Measurements from ENCODE around the gene RPA1. TPM values are rescaled to one million over a fixed set of nuclear protein-coding genes. Genes with fewer than 3 reads are reported as not detected.

The RPA1 gene
- total RNA-seq, 2 donors from 2014 or later = 121 to 139 TPM

DNA sequence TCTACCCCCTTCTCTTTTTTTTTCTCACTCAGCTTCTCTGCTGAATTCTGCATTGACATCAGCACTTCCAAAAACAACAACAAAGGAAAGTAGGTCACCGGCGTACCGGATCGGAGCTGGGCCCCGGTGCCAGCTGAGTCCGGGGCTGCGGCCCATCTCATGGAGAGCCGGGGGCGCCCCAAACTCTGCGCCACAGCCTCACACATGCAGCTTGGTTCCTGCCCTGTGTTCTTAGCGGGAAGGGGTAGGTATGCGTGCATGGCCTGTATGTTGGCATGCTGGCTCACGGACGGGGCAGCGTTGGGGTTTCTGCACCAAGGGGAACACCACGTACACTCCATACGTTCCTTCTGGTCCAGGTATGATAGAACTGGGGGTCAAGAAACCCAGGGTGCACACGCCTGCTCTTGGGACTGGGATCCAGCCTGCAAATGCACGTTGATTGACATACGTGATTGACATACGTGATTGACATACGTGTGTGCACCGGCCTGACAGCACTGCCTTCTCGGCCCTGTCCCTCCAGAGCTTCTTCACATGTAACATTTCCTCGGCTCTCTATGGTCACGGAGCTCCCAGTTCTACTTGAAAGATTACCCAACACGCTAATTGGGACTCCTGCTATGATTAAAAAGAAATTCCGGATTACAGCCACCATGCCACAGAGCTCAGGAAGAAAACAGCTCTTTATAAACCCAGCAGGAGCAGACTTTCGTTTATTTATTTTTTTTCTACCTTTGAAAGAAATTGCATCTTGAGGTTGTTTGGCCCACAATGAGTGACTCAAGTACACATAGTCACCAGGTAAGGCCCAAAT is 88.7 kb downstream of the RPA1 start:
- H3K36me3 Mint-ChIP-seq (ENCODE audit: low read depth) = no peaks in the 10 kb centered on the region

DNA sequence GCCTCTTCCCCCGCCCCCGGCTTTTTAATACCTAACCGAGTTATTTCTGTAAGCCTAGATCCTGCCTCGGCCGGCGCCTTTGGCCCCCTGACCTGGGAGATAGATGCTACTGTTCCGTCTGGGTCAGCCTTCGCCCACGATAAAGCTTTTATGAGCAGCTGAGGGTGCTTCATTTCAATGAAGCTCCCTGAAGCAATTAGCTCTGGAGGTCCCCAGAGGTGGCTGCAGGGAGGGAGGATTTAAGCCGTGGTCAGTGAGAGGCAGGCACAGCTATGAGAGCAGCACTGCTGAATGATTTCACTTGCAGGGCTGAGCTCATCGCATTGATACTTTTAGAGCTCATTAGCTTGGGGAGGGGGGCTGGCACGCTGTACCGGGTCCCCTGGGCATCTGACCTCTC is 89.4 kb downstream of the RPA1 start:
- ATAC-seq (replicated peaks) = no peak
- H3K4me3 Mint-ChIP-seq = no peak overlapping the region
- H3K4me1 Mint-ChIP-seq = no peaks in the 10 kb centered on the region
- H3K27ac Mint-ChIP-seq = no peak overlapping the region
- H3K9me3 Mint-ChIP-seq = no peaks in the 10 kb centered on the region
- H3K36me3 Mint-ChIP-seq (ENCODE audit: low read depth) = no peaks in the 10 kb centered on the region
- H3K27me3 Mint-ChIP-seq = no peaks in the 10 kb centered on the region

More for the DNA sequence above, 88.7 kb downstream of the RPA1 start:
- Mint-ChIP-seq H3K9me3 (no peaks in the 10 kb centered on the region), H3K27ac (no peak overlapping the region), H3K27me3 (no peaks in the 10 kb centered on the region), H3K4me1 (no peaks in the 10 kb centered on the region), H3K4me3 (no peak overlapping the region)
- no peak for ATAC-seq (replicated peaks)

DNA sequence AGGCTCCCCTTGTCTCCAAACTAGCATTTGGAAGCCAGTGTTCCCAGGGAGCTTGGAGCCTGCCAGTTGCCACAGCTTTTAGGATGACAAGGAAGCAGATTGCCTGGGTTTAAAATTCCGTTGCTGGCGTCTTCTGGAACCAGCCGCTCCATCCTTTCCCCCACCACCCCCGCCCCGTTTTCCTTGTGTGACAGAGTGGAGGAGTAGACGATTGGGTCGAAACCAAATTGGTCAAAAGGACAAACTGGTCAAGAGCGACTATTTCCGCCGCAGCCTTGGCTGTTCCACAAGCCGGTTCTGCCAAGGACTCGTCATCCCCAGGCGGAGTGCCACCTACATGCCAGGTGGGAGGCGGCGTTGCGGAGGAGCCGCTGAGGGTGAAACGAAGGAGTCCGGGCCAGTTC is 91.1 kb downstream of the RPA1 start:
- Mint-ChIP-seq H3K4me3 (no peak overlapping the region), H3K27ac (no peak overlapping the region), H3K27me3 (no peaks in the 10 kb centered on the region), H3K36me3 (ENCODE audit: low read depth) (no peaks in the 10 kb centered on the region), H3K9me3 (no peaks in the 10 kb centered on the region), H3K4me1 (no peaks in the 10 kb centered on the region)
- ATAC-seq (replicated peaks) = no peak

DNA sequence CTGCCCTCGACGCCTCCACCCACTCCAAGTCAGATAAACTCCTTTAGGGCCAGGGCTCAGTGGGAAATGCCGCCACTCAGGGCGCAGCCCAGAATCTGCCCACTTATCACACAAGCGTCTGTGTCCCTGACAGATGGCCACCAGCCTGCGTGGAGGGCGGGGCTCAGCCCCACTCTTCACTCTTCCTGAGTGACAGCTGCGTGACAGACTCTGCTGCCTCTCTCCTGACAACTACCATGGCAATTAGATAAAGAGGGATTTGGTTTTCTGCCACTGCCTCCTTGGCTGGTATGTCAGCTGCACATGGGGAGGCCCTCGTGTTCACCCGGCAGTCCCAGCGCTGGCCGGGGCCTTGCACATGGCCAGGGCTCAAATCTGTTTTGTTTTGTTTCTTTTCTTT is 99.2 kb downstream of the RPA1 start:
- H3K9me3 Mint-ChIP-seq = no peaks in the 10 kb centered on the region
- H3K4me1 Mint-ChIP-seq = no peaks in the 10 kb centered on the region

DNA sequence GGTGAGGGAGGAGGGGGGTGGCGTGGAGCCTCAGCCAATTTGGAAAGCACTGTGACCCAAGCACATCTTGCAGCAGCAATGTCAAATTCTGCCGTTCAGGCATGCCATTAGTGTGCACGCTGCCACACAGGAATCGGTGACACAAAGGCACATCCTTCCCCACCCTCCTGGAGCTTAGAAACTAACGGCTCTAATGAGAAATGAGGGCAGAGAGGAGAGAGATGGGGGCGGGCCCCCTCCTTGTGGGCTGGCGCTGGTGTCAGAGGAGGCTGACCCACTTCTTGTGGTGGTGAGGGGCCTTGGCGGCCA is 100.5 kb downstream of the RPA1 start:
- ATAC-seq (replicated peaks) = no peak

More for the DNA sequence above, 99.2 kb downstream of the RPA1 start:
- Mint-ChIP-seq H3K4me3 (no peak overlapping the region), H3K27ac (no peak overlapping the region), H3K36me3 (ENCODE audit: low read depth) (no peaks in the 10 kb centered on the region), H3K27me3 (no peaks in the 10 kb centered on the region)
- ATAC-seq (replicated peaks) = no peak

DNA sequence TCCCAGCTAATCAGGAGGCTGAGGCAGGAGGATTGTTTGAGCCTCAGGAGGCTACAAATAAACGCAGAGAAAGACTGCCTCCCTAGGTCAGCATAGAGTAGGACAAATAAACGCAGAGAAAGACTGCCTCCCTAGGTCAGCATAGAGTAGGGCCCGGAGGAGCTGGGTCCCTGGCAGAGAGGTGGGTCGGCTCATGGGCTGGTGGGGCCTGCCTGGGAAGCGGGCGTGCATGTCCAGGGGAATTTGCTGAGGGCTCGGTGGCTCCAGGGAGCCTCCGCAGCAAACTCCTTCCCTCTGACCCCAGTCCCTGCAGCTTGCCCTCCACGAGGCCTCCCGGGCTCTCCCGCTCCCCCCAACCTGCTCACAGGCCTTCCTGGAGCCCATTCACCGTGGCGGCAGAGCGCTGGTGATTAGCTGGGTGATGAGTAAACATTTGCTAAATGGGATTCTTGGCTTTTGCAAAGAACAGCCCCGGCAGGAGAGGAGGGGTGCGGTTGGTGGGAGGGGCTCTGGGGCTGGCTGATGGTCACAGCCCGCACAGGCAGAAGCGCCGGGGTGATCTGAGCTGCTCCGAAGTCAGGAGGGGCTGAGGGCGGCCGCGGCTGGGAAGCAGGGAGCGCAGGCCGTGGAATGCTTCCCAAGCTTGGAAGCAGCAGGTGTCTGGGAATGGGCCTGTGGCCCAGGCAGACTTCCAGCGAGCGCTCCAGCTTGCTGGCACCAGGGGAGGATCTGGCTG is 102.2 kb downstream of the RPA1 start:
- no peaks in the 10 kb centered on the region for H3K4me1 Mint-ChIP-seq
- H3K4me3 Mint-ChIP-seq = no peak overlapping the region
- no peak for ATAC-seq (replicated peaks)
- no peaks in the 10 kb centered on the region for H3K9me3 Mint-ChIP-seq
- H3K27ac Mint-ChIP-seq = no peak overlapping the region
- no peaks in the 10 kb centered on the region for H3K27me3 Mint-ChIP-seq
- no peaks in the 10 kb centered on the region for H3K36me3 Mint-ChIP-seq (ENCODE audit: low read depth)

More for the DNA sequence above, 100.5 kb downstream of the RPA1 start:
- H3K9me3 Mint-ChIP-seq = no peaks in the 10 kb centered on the region
- H3K27me3 Mint-ChIP-seq = no peaks in the 10 kb centered on the region
- H3K4me3 Mint-ChIP-seq = no peak overlapping the region
- H3K36me3 Mint-ChIP-seq (ENCODE audit: low read depth) = no peaks in the 10 kb centered on the region
- no peaks in the 10 kb centered on the region for H3K4me1 Mint-ChIP-seq
- no peak overlapping the region for H3K27ac Mint-ChIP-seq

DNA sequence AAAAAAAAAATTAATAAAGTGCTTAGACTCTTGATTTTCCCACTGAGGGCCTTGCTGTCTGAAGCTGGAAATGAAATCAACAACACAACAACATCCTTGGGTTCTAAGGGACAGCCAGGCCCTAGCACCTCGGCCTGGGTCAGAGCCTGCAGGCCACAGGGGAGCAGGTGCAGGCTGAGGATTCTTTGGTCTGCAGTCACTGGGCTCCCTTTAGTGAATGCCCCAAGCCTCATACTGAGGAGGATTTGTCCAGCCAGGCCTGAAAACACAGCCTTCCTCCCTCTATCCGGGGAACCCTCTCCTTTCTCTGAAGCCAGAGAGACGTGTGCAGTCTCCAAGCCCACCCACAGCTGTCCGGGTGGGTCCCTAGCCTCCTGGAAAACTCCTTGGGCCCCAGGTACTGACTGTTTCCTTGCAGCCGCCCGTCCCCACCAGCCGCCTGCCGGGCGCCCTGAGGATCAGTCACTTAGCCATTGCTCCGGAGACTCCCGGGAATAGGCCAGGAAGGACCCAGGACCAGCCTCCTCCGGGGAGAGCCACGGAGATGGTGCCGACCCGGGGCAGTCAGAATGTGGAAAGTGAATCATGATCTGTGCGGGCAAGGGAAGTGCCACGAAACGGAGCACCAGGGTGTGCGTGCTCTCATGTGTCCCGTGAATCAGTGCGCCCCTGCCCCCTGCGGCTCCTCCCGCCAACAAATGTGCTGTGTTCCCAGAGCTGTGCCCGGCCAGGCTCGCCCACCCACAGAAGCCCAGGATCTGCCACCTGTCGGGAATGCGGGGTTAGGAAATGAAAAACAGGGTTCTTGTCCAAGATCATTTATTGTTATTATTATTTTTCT is 104.3 kb downstream of the RPA1 start:
- Mint-ChIP-seq H3K9me3 (no peaks in the 10 kb centered on the region), H3K4me1 (no peaks in the 10 kb centered on the region), H3K27ac (no peak overlapping the region), H3K4me3 (no peak overlapping the region), H3K27me3 (no peaks in the 10 kb centered on the region), H3K36me3 (ENCODE audit: low read depth) (no peaks in the 10 kb centered on the region)
- no peak for ATAC-seq (replicated peaks)

DNA sequence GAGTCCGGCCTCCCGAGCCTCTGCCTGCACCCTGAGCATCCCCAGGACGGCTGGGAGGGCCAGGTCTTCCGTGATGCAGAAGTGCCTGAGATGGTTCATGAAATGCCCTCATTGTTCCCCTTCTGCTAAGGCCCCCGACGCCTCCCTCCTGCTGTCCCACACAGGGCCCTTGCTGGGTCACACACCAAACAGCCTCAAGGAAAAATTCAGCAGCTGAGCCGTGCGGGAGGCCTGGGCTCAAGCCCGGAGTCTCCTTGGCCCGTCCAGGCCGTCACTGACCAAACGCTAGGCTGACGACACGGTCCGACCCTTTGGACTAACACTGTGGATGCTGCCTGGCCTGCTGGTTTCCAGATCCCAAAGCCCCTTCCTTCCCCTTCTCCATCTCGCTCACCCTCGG is 105.1 kb downstream of the RPA1 start:
- Mint-ChIP-seq H3K9me3 (no peaks in the 10 kb centered on the region), H3K4me3 (no peak overlapping the region), H3K27me3 (no peaks in the 10 kb centered on the region), H3K36me3 (ENCODE audit: low read depth) (no peaks in the 10 kb centered on the region), H3K4me1 (no peaks in the 10 kb centered on the region), H3K27ac (peak overlapping the region; percentile 17)
- no peak for ATAC-seq (replicated peaks)

DNA sequence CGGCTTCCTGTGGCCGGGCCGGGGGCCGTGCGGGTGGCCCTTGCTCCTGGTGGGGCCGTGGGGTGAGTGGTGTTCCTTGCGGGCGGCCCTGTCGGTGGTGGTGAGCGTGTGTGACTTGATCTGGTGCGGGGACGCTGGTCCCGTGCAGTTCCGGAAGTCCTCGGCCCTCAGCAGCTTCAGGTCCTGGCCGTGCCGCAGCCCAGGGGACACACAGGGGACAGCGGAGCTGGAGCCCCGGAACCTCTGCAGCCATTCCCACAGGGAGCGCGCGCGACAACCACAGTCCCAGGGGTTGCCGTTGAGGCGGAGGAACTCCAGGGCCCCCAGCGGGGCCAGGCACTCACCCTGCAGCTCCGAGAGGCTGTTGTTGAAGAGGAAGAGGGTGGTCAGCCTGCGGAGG is 107.0 kb downstream of the RPA1 start:
- H3K27ac Mint-ChIP-seq = no peak overlapping the region
- H3K4me3 Mint-ChIP-seq = no peak overlapping the region
- H3K9me3 Mint-ChIP-seq = no peaks in the 10 kb centered on the region
- H3K27me3 Mint-ChIP-seq = no peaks in the 10 kb centered on the region
- no peaks in the 10 kb centered on the region for H3K36me3 Mint-ChIP-seq (ENCODE audit: low read depth)
- no peaks in the 10 kb centered on the region for H3K4me1 Mint-ChIP-seq
- no peak for ATAC-seq (replicated peaks)

DNA sequence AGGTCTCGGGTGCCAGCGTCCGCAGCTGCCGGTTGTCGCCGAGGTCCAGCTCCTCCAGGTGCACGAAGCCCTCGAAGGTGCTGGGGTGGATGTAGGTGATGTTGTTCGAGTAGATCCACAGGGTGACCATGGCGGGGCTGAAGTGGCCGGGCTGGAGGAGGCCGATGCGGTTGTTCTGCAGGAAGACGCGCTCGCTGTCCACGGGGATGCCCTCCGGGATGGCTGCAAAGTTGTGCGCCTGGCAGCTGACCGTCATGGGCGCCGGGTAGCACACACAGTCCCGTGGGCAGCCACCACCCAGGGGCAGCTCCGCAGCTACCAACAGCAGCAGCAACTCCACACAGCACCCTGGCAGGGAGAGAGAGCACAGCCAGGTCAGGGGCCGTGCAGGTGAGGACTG is 107.7 kb downstream of the RPA1 start:
- no peaks in the 10 kb centered on the region for H3K27me3 Mint-ChIP-seq
- no peaks in the 10 kb centered on the region for H3K36me3 Mint-ChIP-seq (ENCODE audit: low read depth)
- no peak overlapping the region for H3K27ac Mint-ChIP-seq
- no peak overlapping the region for H3K4me3 Mint-ChIP-seq
- no peaks in the 10 kb centered on the region for H3K4me1 Mint-ChIP-seq
- no peak for ATAC-seq (replicated peaks)
- no peaks in the 10 kb centered on the region for H3K9me3 Mint-ChIP-seq

DNA sequence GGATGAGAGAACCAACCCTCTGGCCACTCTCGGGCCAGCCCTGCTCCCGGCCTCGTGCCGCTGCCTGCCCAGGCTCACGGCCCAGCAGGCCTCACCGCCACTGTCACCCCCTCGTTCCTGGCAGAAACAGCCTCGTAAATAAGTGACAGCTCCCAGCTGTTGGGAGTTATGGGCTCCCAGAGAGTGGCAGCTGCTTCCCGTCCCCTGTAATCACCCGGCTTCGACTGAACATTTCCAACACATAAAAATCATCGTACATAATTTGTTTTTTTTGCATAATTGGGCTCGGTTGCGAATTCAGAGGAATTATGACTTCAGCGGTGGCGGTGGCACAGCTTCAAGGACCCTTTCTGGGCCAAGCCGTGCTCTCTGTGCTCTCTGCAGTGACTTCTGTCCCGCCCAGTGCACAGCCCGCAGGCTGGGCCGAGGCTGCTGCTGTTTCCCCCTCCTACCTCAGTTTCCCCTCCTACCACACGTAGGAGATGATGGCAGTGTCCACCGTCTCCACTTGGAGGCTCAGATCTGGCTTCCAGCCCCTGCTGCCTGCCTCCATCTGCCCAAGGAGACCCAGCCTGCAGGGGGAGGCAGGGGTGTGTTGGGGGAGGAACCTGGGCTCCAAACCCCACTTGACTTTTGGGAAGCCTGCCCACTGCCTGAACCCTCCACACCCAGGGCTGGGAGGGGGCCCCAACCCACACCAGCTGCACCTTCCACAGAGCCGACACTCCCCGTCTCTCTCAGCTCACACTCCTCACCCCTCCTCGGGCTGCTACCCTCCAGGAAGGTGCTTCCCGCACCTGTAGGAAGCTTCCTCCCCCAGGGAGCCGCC is 110.4 kb downstream of the RPA1 start:
- H3K4me1 Mint-ChIP-seq = no peaks in the 10 kb centered on the region
- H3K4me3 Mint-ChIP-seq = no peak overlapping the region
- no peaks in the 10 kb centered on the region for H3K27me3 Mint-ChIP-seq

DNA sequence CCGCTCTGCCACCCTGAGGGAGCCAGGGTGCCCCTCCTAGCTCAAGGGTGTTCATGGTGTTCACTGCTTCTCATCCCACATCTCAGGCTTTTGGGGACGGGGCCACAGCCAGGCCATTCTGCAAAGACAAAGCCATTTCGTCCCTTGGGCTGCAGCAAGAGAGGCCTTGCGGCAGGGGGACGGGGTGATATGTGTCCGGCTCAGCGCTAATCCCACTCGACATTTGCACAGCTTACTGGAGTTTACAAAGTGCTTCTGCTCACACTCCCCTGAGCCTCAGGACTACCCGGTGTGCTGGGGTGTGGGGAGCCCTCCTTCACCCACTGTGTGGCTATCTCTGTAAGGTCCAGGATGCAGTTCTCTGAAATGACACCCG is 111.0 kb downstream of the RPA1 start:
- no peak for ATAC-seq (replicated peaks)
- Mint-ChIP-seq H3K4me1 (no peaks in the 10 kb centered on the region), H3K9me3 (no peaks in the 10 kb centered on the region), H3K27ac (no peak overlapping the region), H3K27me3 (no peaks in the 10 kb centered on the region), H3K36me3 (ENCODE audit: low read depth) (no peaks in the 10 kb centered on the region), H3K4me3 (no peak overlapping the region)

More for the DNA sequence above, 110.4 kb downstream of the RPA1 start:
- Mint-ChIP-seq H3K27ac (no peak overlapping the region), H3K9me3 (no peaks in the 10 kb centered on the region), H3K36me3 (ENCODE audit: low read depth) (no peaks in the 10 kb centered on the region)
- no peak for ATAC-seq (replicated peaks)

DNA sequence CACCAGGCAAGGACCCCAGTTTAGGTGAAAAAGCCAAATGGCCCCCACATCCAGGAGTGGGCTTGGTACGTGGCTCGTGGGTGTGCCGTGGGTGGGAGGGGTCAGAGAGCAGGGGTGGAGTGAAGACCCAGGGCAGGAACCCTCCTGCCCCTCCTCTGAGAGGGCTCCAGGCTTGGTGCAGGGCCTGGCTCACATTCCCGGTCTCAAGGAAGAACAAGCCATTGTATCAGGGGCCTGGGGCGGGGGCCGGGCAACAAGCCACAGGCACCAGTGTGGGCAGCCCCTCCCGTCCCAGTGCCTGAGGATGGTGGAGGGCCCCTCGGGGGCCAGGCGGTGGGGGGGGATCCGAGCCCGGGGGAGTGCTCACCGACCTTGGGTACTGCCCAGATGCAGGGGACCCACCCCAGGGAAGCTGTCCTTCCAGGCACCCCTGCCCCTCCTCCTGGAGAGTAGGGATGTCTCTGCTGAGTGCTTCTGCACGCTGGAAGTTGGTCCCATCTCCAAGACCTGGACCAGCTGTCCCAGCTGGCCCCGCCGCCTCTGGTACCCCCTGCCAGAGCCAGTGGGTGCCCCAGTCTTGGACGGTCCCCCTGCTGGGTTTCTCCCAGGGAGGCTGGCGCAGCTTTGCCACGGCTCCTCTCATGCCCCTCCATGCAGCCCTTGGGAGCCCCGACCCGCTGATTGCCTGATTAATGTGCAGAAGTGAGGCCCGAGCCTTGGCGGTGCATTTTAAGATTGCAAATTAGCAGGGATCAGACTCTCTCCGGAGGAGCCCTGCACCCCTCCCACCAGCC is 111.7 kb downstream of the RPA1 start:
- H3K4me3 Mint-ChIP-seq = no peak overlapping the region
- H3K4me1 Mint-ChIP-seq = peaks cover 3% of the 10 kb centered on the region
- no peak for ATAC-seq (replicated peaks)
- H3K9me3 Mint-ChIP-seq = no peaks in the 10 kb centered on the region
- H3K27me3 Mint-ChIP-seq = no peaks in the 10 kb centered on the region
- no peaks in the 10 kb centered on the region for H3K36me3 Mint-ChIP-seq (ENCODE audit: low read depth)
- no peak overlapping the region for H3K27ac Mint-ChIP-seq

DNA sequence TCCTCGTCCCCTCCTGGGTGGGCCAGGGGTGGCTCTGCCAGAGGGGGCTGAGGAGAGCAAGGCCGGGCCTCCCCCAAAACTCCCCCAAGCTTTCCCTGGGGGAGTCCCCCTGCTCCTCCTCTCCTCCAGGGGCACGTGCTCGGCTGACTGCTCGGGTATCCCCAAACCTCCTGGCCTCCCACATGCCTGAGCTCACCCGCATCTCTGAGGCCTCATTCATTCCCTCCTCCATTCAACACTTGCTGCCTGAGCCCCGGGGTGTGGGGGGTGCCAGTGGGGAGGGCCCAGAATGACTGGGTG is 112.2 kb downstream of the RPA1 start:
- no peaks in the 10 kb centered on the region for H3K9me3 Mint-ChIP-seq
- peaks cover 6% of the 10 kb centered on the region for H3K4me1 Mint-ChIP-seq
- no peak overlapping the region for H3K27ac Mint-ChIP-seq
- no peaks in the 10 kb centered on the region for H3K36me3 Mint-ChIP-seq (ENCODE audit: low read depth)
- no peak overlapping the region for H3K4me3 Mint-ChIP-seq
- no peak for ATAC-seq (replicated peaks)
- no peaks in the 10 kb centered on the region for H3K27me3 Mint-ChIP-seq

All from activated T-helper 17 cell treated with anti-CD3 and anti-CD28 coated beads, Interleukin-2, amount 50 U/mL, for 72 hours (primary cell).